Endothelial cell of umbilical vein (primary cell): Measurements from ENCODE around the gene CCL27. TPM values are rescaled to one million over a fixed set of nuclear protein-coding genes. Genes with fewer than 3 reads are reported as not detected.

Experiments used
- BruUV-seq: library from RNA; stranded (reverse); fragments of 400-500 nt; replicated peaks from 2 replicates; lab custom pipeline; 2021; lab: Mats Ljungman, UMichigan
- CTCF ChIA-PET: fragments of 300-600, 350-600 bp; sonication (Branson Sonifier 250); formaldehyde crosslinking; loops from one replicate; lab custom pipeline; 2021; ENCODE audit warnings: antibody characterized with exemption, inconsistent platforms; lab: Charles Lee
- POLR2A ChIA-PET: fragments of 300-600, 350-600 bp; sonication (Branson Sonifier 250); formaldehyde crosslinking; loops from one replicate; lab custom pipeline; 2021; ENCODE audit warnings: antibody characterized with exemption, inconsistent platforms; lab: Charles Lee
- DNase-seq: peaks from one replicate; pipeline ENCODE4 v3.0.0-alpha.2; 2011; ENCODE audit warnings: low read depth, low spot score
- FAIRE-seq: peaks from 2 replicates; lab custom pipeline; 2011; peaks lifted over from hg19 to GRCh38; lab: Jason Lieb, UNC
- H2AFZ ChIP-seq: 2 replicates; pipeline ENCODE4 v1.6.0; 2012; ENCODE audit warnings: low read depth, low read length, control low read depth, inconsistent platforms
- H3K27ac ChIP-seq: 2 replicates; pipeline ENCODE4 v1.5.1; 2011; ENCODE audit warnings: low read depth, mild to moderate bottlenecking, control low read depth, low read length, moderate library complexity; ENCODE audit not compliant: insufficient read depth
- H3K27me3 ChIP-seq, 2 experiments: 2 replicates each; pipeline versions ENCODE4 v1.6.0 to v1.6.1; 2011; ENCODE audit warnings: low read length in 2 of 2, mixed read lengths in 1 of 2; ENCODE audit not compliant: control insufficient read depth in 2 of 2, insufficient read depth in 2 of 2
- H3K36me3 ChIP-seq, 2 experiments: 2 replicates in 1 of 2; 3 replicates in 1 of 2; pipeline ENCODE4 v1.5.1; 2011; ENCODE audit warnings: low read length in 2 of 2, mild to moderate bottlenecking in 1 of 2, moderate library complexity in 1 of 2; ENCODE audit not compliant: control insufficient read depth in 2 of 2, insufficient read depth in 2 of 2; ENCODE audit errors: extremely low read depth in 1 of 2
- H3K4me1 ChIP-seq: 3 replicates; pipeline ENCODE4 v1.5.1; 2011; ENCODE audit warnings: mild to moderate bottlenecking, low read length; ENCODE audit not compliant: control insufficient read depth, insufficient read depth; ENCODE audit errors: extremely low read depth
- H3K4me2 ChIP-seq: 2 replicates; pipeline ENCODE4 v1.6.1; 2011; ENCODE audit warnings: low read length, control low read depth, mixed read lengths; ENCODE audit not compliant: insufficient read depth
- H3K4me3 ChIP-seq, 3 experiments: fragments of 200-600 bp in 1 of 3; sonication (generic), shearing (Covaris generic) in 1 of 3; replicated peaks in 1 of 3; 2 replicates each; pipeline ENCODE4 v1.5.1; 2011 to 2016; ENCODE audit warnings: control low read depth in 3 of 3, low read length in 3 of 3, mild to moderate bottlenecking in 2 of 3, inconsistent platforms in 1 of 3, low read depth in 1 of 3, moderate library complexity in 1 of 3; ENCODE audit not compliant: insufficient read depth in 1 of 3
- H3K79me2 ChIP-seq: 2 replicates; pipeline ENCODE4 v1.6.0; 2012; ENCODE audit warnings: low read length, inconsistent platforms; ENCODE audit not compliant: control insufficient read depth, insufficient read depth
- H3K9ac ChIP-seq: replicated peaks from 2 replicates; pipeline ENCODE3; 2011; ENCODE audit warnings: low read length, control low read depth; ENCODE audit not compliant: insufficient read depth; ENCODE audit errors: extremely low read depth
- H3K9me1 ChIP-seq: replicated peaks from 3 replicates; pipeline ENCODE4 v1.6.0; 2011; ENCODE audit warnings: mild to moderate bottlenecking, low read length; ENCODE audit not compliant: control insufficient read depth, insufficient read depth; ENCODE audit errors: extremely low read depth
- H3K9me3 ChIP-seq: replicated peaks from 2 replicates; pipeline ENCODE4 v1.5.1; 2012; ENCODE audit warnings: low read length, inconsistent platforms; ENCODE audit not compliant: control insufficient read depth, insufficient read depth
- H4K20me1 ChIP-seq: replicated peaks from 2 replicates; pipeline ENCODE3; 2011; ENCODE audit warnings: mild to moderate bottlenecking, low read length; ENCODE audit not compliant: control insufficient read depth, insufficient read depth; ENCODE audit errors: extremely low read depth
- CTCF ChIP-seq, 2 donors: IDR thresholded peaks; 1 replicate in 1 of 2; 2 replicates in 1 of 2; pipeline ENCODE4 v1.5.1; 2011; ENCODE audit warnings: low read length in 2 of 2, mild to moderate bottlenecking in 2 of 2, moderate library complexity in 2 of 2, control low read depth in 1 of 2, inconsistent platforms in 1 of 2, low read depth in 1 of 2; ENCODE audit not compliant: insufficient read depth in 1 of 2; ENCODE audit errors: extremely low read depth in 1 of 2
- FOS ChIP-seq: IDR thresholded peaks from 2 replicates; pipeline ENCODE4 v1.6.1; 2011; ENCODE audit warnings: mild to moderate bottlenecking, low read length, moderate library complexity, borderline replicate concordance; ENCODE audit not compliant: insufficient read depth
- GATA2 ChIP-seq: IDR thresholded peaks from 2 replicates; pipeline ENCODE4 v1.7.0; 2011; ENCODE audit warnings: low read depth, mild to moderate bottlenecking, moderate library complexity, mixed read lengths, low read length; ENCODE audit not compliant: insufficient read length, insufficient read depth
- JUN ChIP-seq: IDR thresholded peaks from 2 replicates; pipeline ENCODE4 v1.6.1; 2011; ENCODE audit warnings: borderline replicate concordance, low read depth; ENCODE audit not compliant: insufficient read length, insufficient read depth
- MAX ChIP-seq: IDR thresholded peaks from 2 replicates; pipeline ENCODE4 v1.6.1; 2011; ENCODE audit not compliant: insufficient read depth, insufficient read length
- MYC ChIP-seq: IDR thresholded peaks from one replicate; pipeline ENCODE4 v1.6.1; 2011; ENCODE audit warnings: mild to moderate bottlenecking, low read depth, low read length
- POLR2A ChIP-seq: IDR thresholded peaks from 2 replicates; pipeline ENCODE4 v1.6.1; 2012; ENCODE audit warnings: low read depth, mild to moderate bottlenecking, control low read depth, low read length
- POLR2AphosphoS5 ChIP-seq: IDR thresholded peaks from 2 replicates; pipeline ENCODE4 v1.6.1; 2012; ENCODE audit warnings: low read depth, mild to moderate bottlenecking, control low read depth, low read length, moderate library complexity; ENCODE audit not compliant: insufficient read depth
- dilution Hi-C: fragments of 300-500 bp; cut with MboI; formaldehyde crosslinking; loops from one replicate; pipeline ENCODE4 v1.15.0; 2019; ENCODE audit warnings: low sequenced_read_pairs; ENCODE audit not compliant: extremely low pct_ligation_motif_present
- intact Hi-C: fragments of 100-400 bp; cut with micrococcal nuclease; formaldehyde crosslinking; loops from one replicate; pipeline ENCODE4 v1.10.0; 2022
- polyA plus RNA-seq, 4 experiments: library from polyadenylated mRNA; depleted of rRNA in 3 of 4; stranded (reverse) in 3 of 4; unstranded in 1 of 4; fragments of >200 nt; gene quantifications; 2 replicates each; pipeline versions ENCODE4 v1.2.1 to v1.2.3, GENCODE V29; 2011 to 2012; ENCODE audit warnings: missing spikeins in 1 of 4
- total RNA-seq: library from RNA; stranded (reverse); gene quantifications from 2 replicates; pipeline ENCODE4 v1.2.3, GENCODE V29; 2021

Gene CCL27
- total and polyA plus RNA-seq, 2 donors (not counting 3 experiments of a cell fraction or from before 2014, with no cell fraction given) = not detected

- BruUV-seq = no TSS peak
- FAIRE-seq (no peak), DNase-seq (no peak)
- H3K4me3 ChIP-seq = no peak overlapping the region
- H3K4me1 ChIP-seq = peaks cover 20% of the 10 kb centered on the region
- H3K9me3 ChIP-seq = no peaks in the 10 kb centered on the region
- peaks cover 26 to 32% of the 10 kb centered on the region in 2 experiments for H3K27me3 ChIP-seq
- H3K4me2 ChIP-seq = no peak overlapping the region
- dilution Hi-C loops = no loop called here
- intact Hi-C loops = no loop called here
- peaks cover 0 to 2% of the 10 kb centered on the region in 2 experiments for H3K36me3 ChIP-seq
- CTCF ChIA-PET = interaction anchor here (0.6 to 4.0 kb wide), 21 partner anchors 8 to 229 kb away, joined by 3 to 130 read pairs (median 7); partner anchors contain the start of genes CCL21, DCTN3, GALT and IL11RA
- peaks cover 19% of the 10 kb centered on the region for H3K79me2 ChIP-seq
- H4K20me1 ChIP-seq = no peaks in the 10 kb centered on the region
- H3K9me1 ChIP-seq = no peaks in the 10 kb centered on the region
- no peak overlapping the region for H3K27ac ChIP-seq
- no peak overlapping the region for H3K9ac ChIP-seq
- POLR2A ChIA-PET = no interaction called here
- TF ChIP-seq MAX = no peak
- no peak for TF ChIP-seq MYC
- no peak for TF ChIP-seq GATA2
- no peak for TF ChIP-seq CTCF (IDR thresholded peaks at IDR 0.05; ENCODE audit: extremely low read depth in 1 of 2, insufficient read depth in 1 of 2, low read depth in 1 of 2, low read length in 2 of 2)
- TF ChIP-seq POLR2A = no peak
- no peak for TF ChIP-seq POLR2AphosphoS5
- no peak for TF ChIP-seq FOS
- TF ChIP-seq JUN = no peak
- no peak overlapping the region for H2AFZ ChIP-seq
These were observed 29.3 kb downstream of the CCL27 start for GRCh38 chr9:34633166-34633565.
